Spleen (tissue), 11 donors: ENCODE measurements around the gene TANC1. TPM values are rescaled to one million over a fixed set of nuclear protein-coding genes. Genes with fewer than 3 reads are reported as not detected.

Source experiments
- DNase-seq: peaks from one replicate; pipeline ENCODE4 v3.0.0-alpha.2; 2020
- H3K27ac ChIP-seq, 8 donors: fragments of 200-600 bp; sonication (generic) in 7 of 8; 1 replicate in 4 of 8; 2 replicates in 4 of 8; pipeline versions ENCODE4 v1.5.0 to v1.8.0; 2016 to 2021; ENCODE audit warnings: inconsistent platforms in 4 of 8, mild to moderate bottlenecking in 4 of 8, moderate library complexity in 1 of 8
- H3K27me3 ChIP-seq, 7 donors: fragments of 200-600 bp; sonication (generic) in 6 of 7; replicated peaks in 1 of 7; 1 replicate in 4 of 7; 2 replicates in 3 of 7; pipeline versions ENCODE4 v1.5.0 to v1.8.0; 2016 to 2021; ENCODE audit warnings: inconsistent platforms in 3 of 7, mild to moderate bottlenecking in 1 of 7
- H3K36me3 ChIP-seq, 6 donors: fragments of 200-600 bp; sonication (generic) in 5 of 6; 1 replicate in 4 of 6; 2 replicates in 2 of 6; pipeline versions ENCODE4 v1.5.0 to v1.8.0; 2016 to 2021; ENCODE audit warnings: inconsistent platforms in 2 of 6
- H3K4me1 ChIP-seq, 6 donors: fragments of 200-600 bp; sonication (generic) in 5 of 6; 1 replicate in 3 of 6; 2 replicates in 3 of 6; pipeline versions ENCODE4 v1.5.0 to v1.8.0; 2016 to 2021; ENCODE audit warnings: inconsistent platforms in 3 of 6
- H3K4me3 ChIP-seq, 8 donors: fragments of 200-600 bp; sonication (generic) in 7 of 8; 1 replicate in 4 of 8; 2 replicates in 4 of 8; pipeline versions ENCODE4 v1.5.0 to v1.8.0; 2016 to 2021; ENCODE audit warnings: inconsistent platforms in 4 of 8, mild to moderate bottlenecking in 4 of 8, moderate library complexity in 2 of 8
- H3K9me3 ChIP-seq, 8 donors: fragments of 200-600 bp; sonication (generic) in 7 of 8; 1 replicate in 4 of 8; 2 replicates in 4 of 8; pipeline versions ENCODE4 v1.5.0 to v1.8.0; 2016 to 2021; ENCODE audit warnings: inconsistent platforms in 4 of 8
- CTCF ChIP-seq, 11 experiments: fragments of 200-600 bp in 7 of 11; fragments of 450-650 bp in 4 of 11; sonication (generic) in 4 of 11; IDR thresholded peaks in 8 of 11; conservative IDR thresholded peaks in 3 of 11; 1 replicate in 7 of 11; 2 replicates in 4 of 11; pipeline versions ENCODE4 v1.4.0 to v1.8.0; 2016 to 2021; ENCODE audit warnings: antibody characterized with exemption in 11 of 11, inconsistent platforms in 4 of 11, mild to moderate bottlenecking in 1 of 11
- POLR2A ChIP-seq, 3 donors: fragments of 450-650 bp; IDR thresholded peaks; one replicate each; pipeline ENCODE4 v1.5.1; 2017; ENCODE audit warnings: antibody characterized with exemption in 3 of 3, mild to moderate bottlenecking in 1 of 3
- POLR2AphosphoS5 ChIP-seq, 3 donors: sonication (generic); formaldehyde crosslinking; IDR thresholded peaks; one replicate each; pipeline ENCODE4 v1.5.1; 2017; ENCODE audit warnings: antibody characterized with exemption in 3 of 3
- WGBS, 5 donors: extraction: QIAGEN DNeasy Blood & Tissue Kit in 3 of 5; methylation state at CpG; one replicate each; pipeline versions ENCODE4 v1.1.5 to v1.1.7; 2013 to 2018; 5-methylcytosine and 5-hydroxymethylcytosine counted together
- intact Hi-C: fragments of 100-400 bp; cut with DNase I; formaldehyde crosslinking; loops from one replicate; pipeline ENCODE4 v1.15.0; 2023; ENCODE audit warnings: low total_unique reads
- polyA plus RNA-seq, 3 donors: library from polyadenylated mRNA; stranded (reverse); fragments of 200-250 nt; gene quantifications; one replicate each; pipeline ENCODE4 v1.2.1, GENCODE V29; 2013
- total RNA-seq, 7 donors: library from RNA; depleted of rRNA in 3 of 7; stranded (reverse); fragments of >200 nt in 3 of 7; fragmentation: NEBNext Ultra II Directional in 4 of 7; extraction: Animal tissue kit (Norgen Biotek cat#: 25700) in 4 of 7; gene quantifications; one replicate each; pipeline versions ENCODE4 v1.1.0 to v1.2.1, GENCODE V29; 2016 to 2021
- donor health status: healthy with polysubstance abuse.
- donor health status: DM: no; HTN: no; CAD: no; lungs with moderate emphysema.
- donor health status: DM: no; HTN: no; CAD: no.
- donor health status: Bipolar disorder and iron deficiency.
- donor health status: healthy.
- donor health status: DM: no; HTN: no; CAD: no.
- donor health status: DM: yes; HTN: yes; CAD: no.

The TANC1 gene
- total and polyA plus RNA-seq, 10 donors: 3.1 to 28.2 (median 21.7) TPM

- H3K9me3 ChIP-seq: no peaks in the 10 kb centered on the region
- TF ChIP-seq CTCF (IDR thresholded peaks at IDR 0.05 in 8 of 11, conservative IDR thresholded peaks at IDR 0.05 in 3 of 11) (no peak), POLR2AphosphoS5 (IDR thresholded peaks at IDR 0.05) (no peak), POLR2A (IDR thresholded peaks at IDR 0.05) (no peak)
- DNase-seq: no peak
- H3K36me3 ChIP-seq: peaks cover 0 to 22% (median 0%) of the 10 kb centered on the region in 6 donors
- 61 to 90% (median 79%) methylated on average over 4 of the region's 4 CpGs for WGBS, 5 donors
- peaks cover 3 to 47% (median 22%) of the 10 kb centered on the region in 6 donors for H3K4me1 ChIP-seq
- no peak overlapping the region for H3K4me3 ChIP-seq
- no peak overlapping the region for H3K27ac ChIP-seq
- no peaks in the 10 kb centered on the region for H3K27me3 ChIP-seq
- intact Hi-C loops: no loop called here
Observed at GRCh38 chr2:159153063-159153462, 184.6 kb downstream of the TANC1 start.

GRCh38 chr2:159153463-159153862 is 185.0 kb downstream of the TANC1 start:
- Histone ChIP-seq H3K4me3 (no peak overlapping the region), H3K27ac (no peak overlapping the region), H3K36me3 (peaks cover 0 to 22% (median 0%) of the 10 kb centered on the region in 6 donors), H3K27me3 (no peaks in the 10 kb centered on the region), H3K4me1 (peaks cover 3 to 51% (median 23%) of the 10 kb centered on the region in 6 donors), H3K9me3 (no peaks in the 10 kb centered on the region)
- intact Hi-C loops: no loop called here
- WGBS, 5 donors: 47 to 75% (median 62%) methylated on average over 4 of the region's 4 CpGs
- TF ChIP-seq POLR2A (IDR thresholded peaks at IDR 0.05): no peak
- TF ChIP-seq CTCF (IDR thresholded peaks at IDR 0.05 in 8 of 11, conservative IDR thresholded peaks at IDR 0.05 in 3 of 11): no peak
- no peak for TF ChIP-seq POLR2AphosphoS5 (IDR thresholded peaks at IDR 0.05)
- no peak for DNase-seq

- TF ChIP-seq POLR2A (IDR thresholded peaks at IDR 0.05): no peak
- TF ChIP-seq POLR2AphosphoS5 (IDR thresholded peaks at IDR 0.05): no peak
- TF ChIP-seq CTCF (IDR thresholded peaks at IDR 0.05 in 8 of 11, conservative IDR thresholded peaks at IDR 0.05 in 3 of 11): no peak
- Histone ChIP-seq H3K9me3 (no peaks in the 10 kb centered on the region), H3K4me1 (peaks cover 3 to 51% (median 23%) of the 10 kb centered on the region in 6 donors), H3K27ac (no peak overlapping the region), H3K36me3 (peaks cover 0 to 22% (median 0%) of the 10 kb centered on the region in 6 donors), H3K27me3 (no peaks in the 10 kb centered on the region), H3K4me3 (no peak overlapping the region)
- WGBS, 5 donors: 80 to 87% (median 83%) methylated on average over 2 of the region's 2 CpGs
- intact Hi-C loops: no loop called here
- DNase-seq: no peak
Observed at GRCh38 chr2:159153951-159154350, 185.5 kb downstream of the TANC1 start.

- no peak for DNase-seq
- H3K27ac ChIP-seq: no peak overlapping the region
- H3K27me3 ChIP-seq: no peaks in the 10 kb centered on the region
- peaks cover 0 to 22% (median 0%) of the 10 kb centered on the region in 6 donors for H3K36me3 ChIP-seq
- TF ChIP-seq CTCF (IDR thresholded peaks at IDR 0.05 in 8 of 11, conservative IDR thresholded peaks at IDR 0.05 in 3 of 11) (no peak), POLR2A (IDR thresholded peaks at IDR 0.05) (no peak), POLR2AphosphoS5 (IDR thresholded peaks at IDR 0.05) (no peak)
- no peak overlapping the region for H3K4me3 ChIP-seq
- intact Hi-C loops: no loop called here
- no peaks in the 10 kb centered on the region for H3K9me3 ChIP-seq
- 88 to 97% (median 93%) methylated on average over 1 of the region's 1 CpG for WGBS, 5 donors
- peaks cover 3 to 49% (median 23%) of the 10 kb centered on the region in 6 donors for H3K4me1 ChIP-seq
Observed at GRCh38 chr2:159154366-159154765, 185.9 kb downstream of the TANC1 start.
